Measurements from ENCODE around the gene CHL1. TPM values are rescaled to one million over a fixed set of nuclear protein-coding genes. Genes with fewer than 3 reads are reported as not detected.

CHL1 gene
- total and polyA plus RNA-seq, 2 experiments from 2014 or later: 0.24 TPM; not detected in 1

GRCh38 chr3:278300-279064 is 81.9 kb downstream of the CHL1 start:
- DNase-seq (ENCODE audit: low read depth in 1 of 2, low spot score in 1 of 2): no peak
- H3K36me3 ChIP-seq: no peaks in the 10 kb centered on the region
- H3K27me3 ChIP-seq: no peaks in the 10 kb centered on the region
- TF ChIP-seq CTCF (IDR thresholded peaks at IDR 0.05; ENCODE audit: low read depth, low read length): no peak
- no peak overlapping the region for H3K4me3 ChIP-seq
- H3K27ac ChIP-seq: no peak overlapping the region
- no peaks in the 10 kb centered on the region for H3K4me1 ChIP-seq (ENCODE audit: low read depth)
- H3K9me3 ChIP-seq (ENCODE audit: low read depth): no peaks in the 10 kb centered on the region

- no peaks in the 10 kb centered on the region for H3K4me1 ChIP-seq (ENCODE audit: low read depth)
- H3K36me3 ChIP-seq: no peaks in the 10 kb centered on the region
- no peak overlapping the region for H3K4me3 ChIP-seq
- H3K27me3 ChIP-seq: no peaks in the 10 kb centered on the region
- TF ChIP-seq CTCF (IDR thresholded peaks at IDR 0.05; ENCODE audit: low read depth, low read length): no peak
- DNase-seq (ENCODE audit: low read depth in 1 of 2, low spot score in 1 of 2): no peak
- H3K9me3 ChIP-seq (ENCODE audit: low read depth): no peaks in the 10 kb centered on the region
- no peak overlapping the region for H3K27ac ChIP-seq
Observed at GRCh38 chr3:279325-279724, 82.8 kb downstream of the CHL1 start.

GRCh38 chr3:280681-281080 is 84.1 kb downstream of the CHL1 start:
- H3K27me3 ChIP-seq: no peaks in the 10 kb centered on the region
- H3K4me3 ChIP-seq: no peak overlapping the region
- TF ChIP-seq CTCF (IDR thresholded peaks at IDR 0.05; ENCODE audit: low read depth, low read length): no peak
- no peaks in the 10 kb centered on the region for H3K36me3 ChIP-seq
- H3K27ac ChIP-seq: no peak overlapping the region
- no peaks in the 10 kb centered on the region for H3K9me3 ChIP-seq (ENCODE audit: low read depth)
- no peak for DNase-seq (ENCODE audit: low read depth in 1 of 2, low spot score in 1 of 2)
- no peaks in the 10 kb centered on the region for H3K4me1 ChIP-seq (ENCODE audit: low read depth)

- H3K27ac ChIP-seq: no peak overlapping the region
- DNase-seq (ENCODE audit: low read depth in 1 of 2, low spot score in 1 of 2): no peak
- no peaks in the 10 kb centered on the region for H3K4me1 ChIP-seq (ENCODE audit: low read depth)
- no peak for TF ChIP-seq CTCF (IDR thresholded peaks at IDR 0.05; ENCODE audit: low read depth, low read length)
- no peaks in the 10 kb centered on the region for H3K36me3 ChIP-seq
- H3K27me3 ChIP-seq: no peaks in the 10 kb centered on the region
- H3K9me3 ChIP-seq (ENCODE audit: low read depth): no peaks in the 10 kb centered on the region
- no peak overlapping the region for H3K4me3 ChIP-seq
Observed at GRCh38 chr3:284322-284721, 87.8 kb downstream of the CHL1 start.

GRCh38 chr3:288417-288816 is 91.9 kb downstream of the CHL1 start:
- DNase-seq (ENCODE audit: low read depth in 1 of 2, low spot score in 1 of 2): no peak
- Histone ChIP-seq H3K4me1 (ENCODE audit: low read depth) (no peaks in the 10 kb centered on the region), H3K4me3 (no peak overlapping the region), H3K27ac (no peak overlapping the region), H3K36me3 (no peaks in the 10 kb centered on the region), H3K27me3 (no peaks in the 10 kb centered on the region), H3K9me3 (ENCODE audit: low read depth) (no peaks in the 10 kb centered on the region)
- no peak for TF ChIP-seq CTCF (IDR thresholded peaks at IDR 0.05; ENCODE audit: low read depth, low read length)
